ENCODE results near the gene UNC5B.

DNA sequence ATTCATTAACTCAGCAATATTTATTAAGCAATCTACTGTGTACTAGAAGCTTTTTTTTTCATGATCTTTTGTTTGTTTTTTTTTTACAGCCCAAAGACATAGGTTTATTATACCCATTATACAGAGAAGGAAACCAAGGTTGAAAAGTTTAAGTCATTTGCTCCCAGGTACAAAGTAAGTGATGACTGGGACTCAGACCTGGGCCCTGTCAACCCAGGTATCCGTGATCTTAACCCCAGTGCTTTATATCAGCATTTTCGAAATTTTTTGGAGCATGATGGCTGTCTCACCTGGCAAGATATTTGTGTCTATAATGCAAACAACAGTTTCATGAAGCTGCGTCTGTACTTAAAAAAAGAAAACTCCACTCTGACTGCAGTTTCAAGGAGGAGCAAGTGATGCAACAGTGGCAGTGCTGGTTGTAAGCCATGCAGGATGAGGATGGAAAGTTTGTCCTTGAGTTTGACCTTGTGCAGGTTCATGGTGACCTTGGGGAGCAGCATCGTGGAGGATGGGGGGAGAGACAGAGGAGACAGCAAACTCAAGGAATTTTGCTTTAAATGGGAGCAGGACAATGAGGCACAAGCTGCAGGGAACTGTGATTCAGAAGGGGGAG is 118.5 kb downstream of the UNC5B start:
- no peak for TF ChIP-seq POLR2AphosphoS5 (IDR thresholded peaks at IDR 0.05; ENCODE audit: low read depth, low read length)
- no peak for TF ChIP-seq POLR2A (IDR thresholded peaks at IDR 0.05; ENCODE audit: low read depth, low read length)
- TF ChIP-seq TAF1 (IDR thresholded peaks at IDR 0.05; ENCODE audit: low read depth, low read length) = no peak
- TF ChIP-seq PAX5 (IDR thresholded peaks at IDR 0.05; ENCODE audit: insufficient read depth, low read length, severe bottlenecking) = no peak
- no peak for TF ChIP-seq SPI1 (IDR thresholded peaks at IDR 0.05; ENCODE audit: low read depth, low read length)
- no peak for TF ChIP-seq POU2F2 (IDR thresholded peaks at IDR 0.05; ENCODE audit: low read depth, low read length)
